ENCODE measurements around the gene SEMA6B.

The SEMA6B gene

GRCh38 chr19:4496304-4496703, 63.2 kb downstream of the SEMA6B start:
- no peaks in the 10 kb centered on the region for H3K4me1 Mint-ChIP-seq
- H3K9me3 Mint-ChIP-seq: no peaks in the 10 kb centered on the region
- H3K4me3 Mint-ChIP-seq: no peak overlapping the region
- no peak for ATAC-seq
- H3K27ac Mint-ChIP-seq: no peak overlapping the region
- no peak for DNase-seq (ENCODE audit: low spot score in 2 of 2)
- peaks cover 27% of the 10 kb centered on the region for H3K36me3 Mint-ChIP-seq

GRCh38 chr19:4495471-4495870, 64.0 kb downstream of the SEMA6B start:
- ATAC-seq (no peak), DNase-seq (ENCODE audit: low spot score in 2 of 2) (no peak)
- H3K36me3 Mint-ChIP-seq: peaks cover 27% of the 10 kb centered on the region
- no peaks in the 10 kb centered on the region for H3K4me1 Mint-ChIP-seq
- no peaks in the 10 kb centered on the region for H3K9me3 Mint-ChIP-seq
- H3K27ac Mint-ChIP-seq: no peak overlapping the region
- H3K4me3 Mint-ChIP-seq: no peak overlapping the region

- H3K4me1 Mint-ChIP-seq: no peaks in the 10 kb centered on the region
- no peak overlapping the region for H3K4me3 Mint-ChIP-seq
- ATAC-seq (no peak), DNase-seq (ENCODE audit: low spot score in 2 of 2) (no peak)
- no peak overlapping the region for H3K27ac Mint-ChIP-seq
- H3K9me3 Mint-ChIP-seq: no peaks in the 10 kb centered on the region
- peaks cover 21% of the 10 kb centered on the region for H3K36me3 Mint-ChIP-seq
Measured at GRCh38 chr19:4494691-4495064, 64.8 kb downstream of the SEMA6B start.

GRCh38 chr19:4493929-4494690, 65.4 kb downstream of the SEMA6B start:
- DNase-seq (ENCODE audit: low spot score in 2 of 2) (no peak), ATAC-seq (no peak)
- no peaks in the 10 kb centered on the region for H3K4me1 Mint-ChIP-seq
- H3K9me3 Mint-ChIP-seq: no peaks in the 10 kb centered on the region
- H3K27ac Mint-ChIP-seq: no peak overlapping the region
- H3K36me3 Mint-ChIP-seq: peaks cover 22% of the 10 kb centered on the region
- H3K4me3 Mint-ChIP-seq: no peak overlapping the region

- no peaks in the 10 kb centered on the region for H3K4me1 Mint-ChIP-seq
- H3K36me3 Mint-ChIP-seq: peaks cover 29% of the 10 kb centered on the region
- ATAC-seq: no peak
- no peak overlapping the region for H3K4me3 Mint-ChIP-seq
- H3K27ac Mint-ChIP-seq: no peak overlapping the region
- no peaks in the 10 kb centered on the region for H3K9me3 Mint-ChIP-seq
- DNase-seq (ENCODE audit: low spot score in 2 of 2): no peak
Measured at GRCh38 chr19:4493104-4493928, 66.2 kb downstream of the SEMA6B start.
